GM12892 (cell line): ENCODE measurements around the gene SEC14L3.

Experiments used
- DNase-seq: peaks from one replicate; pipeline ENCODE4 v3.0.0; 2011; ENCODE audit not compliant: insufficient read length
- FAIRE-seq: peaks from 2 replicates; lab custom pipeline; 2011; peaks lifted over from hg19 to GRCh38; lab: Jason Lieb, UNC
- POLR2A ChIP-seq: IDR thresholded peaks from 2 replicates; pipeline ENCODE4 v1.6.1; 2011; ENCODE audit warnings: low read depth, low read length, control low read depth
- POLR2AphosphoS5 ChIP-seq: IDR thresholded peaks from 2 replicates; pipeline ENCODE4 v1.6.1; 2011; ENCODE audit warnings: low read depth, low read length, control low read depth
- TAF1 ChIP-seq: IDR thresholded peaks from 2 replicates; pipeline ENCODE4 v1.6.1; 2011; ENCODE audit warnings: low read depth, mild to moderate bottlenecking, control low read depth, low read length, borderline replicate concordance

SEC14L3 gene

GRCh38 chr22:30502153-30502552, 30.3 kb upstream of the SEC14L3 start:
- FAIRE-seq, result no peak
- TF ChIP-seq POLR2AphosphoS5 (no peak), POLR2A (no peak), TAF1 (no peak)
- DNase-seq, result no peak

DNA sequence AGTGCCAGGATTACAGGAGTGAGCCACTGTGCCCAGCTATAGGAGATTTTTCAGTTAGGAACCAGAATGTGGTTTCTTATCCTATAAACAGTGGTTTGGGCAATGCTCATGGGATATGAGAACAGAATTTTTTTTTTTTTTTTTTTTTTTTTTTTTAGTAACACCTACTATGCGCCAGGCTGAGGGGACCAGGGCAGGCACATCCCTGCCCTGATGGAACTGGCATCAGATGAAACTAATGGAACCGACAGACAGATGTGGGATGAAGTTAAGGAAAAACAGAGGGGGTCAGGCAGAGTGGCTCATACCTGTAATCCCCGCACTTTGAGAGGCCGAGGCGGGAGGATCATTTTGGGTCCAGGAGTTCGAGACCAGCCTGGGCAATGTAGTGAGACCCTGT, 28.8 kb upstream of the SEC14L3 start:
- DNase-seq (no peak), FAIRE-seq (no peak)
- TF ChIP-seq TAF1, result no peak
- TF ChIP-seq POLR2A, result no peak
- TF ChIP-seq POLR2AphosphoS5, result no peak

DNA sequence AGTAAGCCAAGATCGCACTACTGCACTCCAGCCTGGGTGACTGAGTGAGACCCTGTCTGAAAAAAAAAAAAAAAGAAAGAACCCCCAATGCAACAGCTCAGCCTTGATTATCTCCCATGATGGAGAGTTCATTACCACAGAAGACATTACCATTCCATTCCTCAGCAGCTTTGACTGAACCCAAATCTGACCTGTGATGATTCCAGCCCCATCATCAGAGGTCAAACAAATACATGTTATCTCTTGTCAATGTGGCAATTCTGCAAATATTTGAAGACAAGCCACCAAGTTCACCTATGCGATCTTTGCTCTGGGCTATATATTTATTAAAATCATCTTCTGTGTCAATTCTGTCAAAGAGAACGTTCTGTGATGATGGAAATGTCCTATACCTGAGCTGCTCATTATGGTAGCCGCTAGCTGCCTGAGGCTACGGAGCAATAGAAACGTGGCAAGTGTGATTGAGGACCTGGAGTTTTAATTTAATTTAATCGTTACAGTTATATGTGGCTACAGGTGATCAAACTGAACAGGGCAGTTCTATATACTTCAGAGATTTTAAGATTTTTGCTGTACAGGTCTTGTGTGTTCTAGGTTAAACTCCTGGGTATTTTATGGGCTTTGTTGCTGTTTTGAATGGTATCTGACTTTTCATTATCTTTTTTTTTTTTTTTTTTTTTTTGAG, 25.8 kb upstream of the SEC14L3 start:
- DNase-seq, result no peak
- no peak for FAIRE-seq
- TF ChIP-seq POLR2A (no peak), POLR2AphosphoS5 (no peak), TAF1 (no peak)

DNA sequence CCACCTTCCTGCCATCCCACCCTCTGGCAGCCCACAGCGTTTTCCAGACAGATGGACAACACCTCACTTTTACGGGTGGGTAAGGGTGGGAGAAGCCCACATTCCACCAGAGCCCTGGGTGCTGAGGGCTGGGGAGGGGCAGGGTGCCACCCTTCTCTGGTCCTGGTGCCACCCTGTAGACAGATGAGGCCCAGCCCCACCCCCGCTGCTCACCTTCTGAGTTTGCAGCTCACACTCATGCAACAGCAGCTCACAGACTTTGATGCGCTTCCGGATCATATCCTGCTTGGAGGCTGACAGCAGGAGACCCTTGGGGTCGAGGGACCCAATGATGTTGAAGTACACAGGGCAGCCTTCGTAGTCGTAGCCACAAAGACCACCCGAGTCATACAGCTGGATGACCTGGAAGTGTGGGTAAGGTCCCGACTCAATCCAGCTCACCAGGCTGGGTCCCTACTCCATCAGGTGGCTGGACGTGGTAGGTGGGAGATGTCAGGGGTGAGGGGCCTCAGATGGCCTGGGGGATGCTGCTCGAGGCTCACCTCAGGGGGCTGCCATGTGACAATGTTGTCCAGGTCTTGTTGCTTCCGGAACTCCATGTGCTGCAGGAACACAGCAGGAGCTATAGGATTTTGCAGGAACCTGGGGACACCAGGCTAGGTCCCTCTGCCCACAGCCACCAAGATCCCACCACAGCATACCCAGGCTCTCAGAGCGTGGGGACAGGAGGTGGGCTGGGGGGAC, 23.4 kb upstream of the SEC14L3 start:
- no peak for FAIRE-seq
- no peak for DNase-seq

DNA sequence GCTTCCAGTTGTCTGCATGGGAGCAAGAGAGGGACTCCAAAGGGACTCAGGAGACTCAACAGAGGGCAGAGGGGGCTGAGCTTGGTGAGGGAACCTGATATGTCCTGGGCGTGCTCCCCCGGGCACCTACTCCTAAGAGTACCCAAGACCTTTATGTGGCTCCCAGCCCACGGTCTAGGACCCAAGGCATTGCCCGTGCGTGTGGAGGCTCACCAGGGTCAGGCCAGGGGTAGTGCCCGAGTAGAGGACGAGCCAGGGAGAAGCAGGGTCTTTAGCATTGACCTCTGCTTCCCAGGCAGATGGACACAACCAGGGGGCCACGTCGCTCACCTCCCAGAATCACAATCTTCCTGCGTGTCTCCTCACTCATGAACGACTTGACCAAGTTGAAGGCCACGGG, 20.3 kb upstream of the SEC14L3 start:
- FAIRE-seq (no peak), DNase-seq (no peak)
- no peak for TF ChIP-seq POLR2A
- no peak for TF ChIP-seq POLR2AphosphoS5
- no peak for TF ChIP-seq TAF1

More for the DNA sequence above, 23.4 kb upstream of the SEC14L3 start:
- no peak for TF ChIP-seq POLR2A
- TF ChIP-seq TAF1, result no peak
- TF ChIP-seq POLR2AphosphoS5, result no peak

GRCh38 chr22:30491381-30491780, 19.6 kb upstream of the SEC14L3 start:
- no peak for TF ChIP-seq POLR2AphosphoS5
- FAIRE-seq, result no peak
- no peak for DNase-seq

DNA sequence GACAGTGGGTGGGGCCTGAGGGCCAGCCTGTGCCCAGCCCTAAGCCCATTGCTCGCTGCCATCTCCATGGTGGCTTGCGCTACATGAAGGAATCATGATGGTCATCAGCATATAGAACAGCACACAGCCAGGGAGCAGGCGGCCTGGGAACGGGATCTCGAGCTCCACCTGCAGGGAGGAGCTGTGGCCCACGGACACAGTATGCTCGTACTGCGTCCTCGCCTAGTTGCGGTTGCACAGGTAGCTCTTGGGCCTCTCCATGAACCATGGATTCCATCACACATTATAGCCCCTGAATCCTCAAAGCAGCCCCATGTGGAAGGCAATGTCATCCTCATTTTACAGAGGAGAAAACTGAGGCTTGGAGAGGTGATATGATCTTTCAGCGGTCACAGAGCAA, 18.6 kb upstream of the SEC14L3 start:
- DNase-seq (no peak), FAIRE-seq (no peak)
- no peak for TF ChIP-seq POLR2AphosphoS5
- TF ChIP-seq POLR2A, result no peak
- no peak for TF ChIP-seq TAF1

GRCh38 chr22:30488121-30488520, 16.3 kb upstream of the SEC14L3 start:
- FAIRE-seq (no peak), DNase-seq (no peak)

GRCh38 chr22:30486661-30487115, 14.9 kb upstream of the SEC14L3 start:
- FAIRE-seq (no peak), DNase-seq (no peak)
- TF ChIP-seq POLR2AphosphoS5 (no peak), TAF1 (no peak), POLR2A (no peak)

More at GRCh38 chr22:30488121-30488520, 16.3 kb upstream of the SEC14L3 start:
- TF ChIP-seq POLR2AphosphoS5 (no peak), TAF1 (no peak), POLR2A (no peak)

GRCh38 chr22:30486118-30486517, 14.3 kb upstream of the SEC14L3 start:
- DNase-seq (no peak), FAIRE-seq (no peak)
- TF ChIP-seq TAF1, result no peak
- TF ChIP-seq POLR2A, result no peak
- no peak for TF ChIP-seq POLR2AphosphoS5

DNA sequence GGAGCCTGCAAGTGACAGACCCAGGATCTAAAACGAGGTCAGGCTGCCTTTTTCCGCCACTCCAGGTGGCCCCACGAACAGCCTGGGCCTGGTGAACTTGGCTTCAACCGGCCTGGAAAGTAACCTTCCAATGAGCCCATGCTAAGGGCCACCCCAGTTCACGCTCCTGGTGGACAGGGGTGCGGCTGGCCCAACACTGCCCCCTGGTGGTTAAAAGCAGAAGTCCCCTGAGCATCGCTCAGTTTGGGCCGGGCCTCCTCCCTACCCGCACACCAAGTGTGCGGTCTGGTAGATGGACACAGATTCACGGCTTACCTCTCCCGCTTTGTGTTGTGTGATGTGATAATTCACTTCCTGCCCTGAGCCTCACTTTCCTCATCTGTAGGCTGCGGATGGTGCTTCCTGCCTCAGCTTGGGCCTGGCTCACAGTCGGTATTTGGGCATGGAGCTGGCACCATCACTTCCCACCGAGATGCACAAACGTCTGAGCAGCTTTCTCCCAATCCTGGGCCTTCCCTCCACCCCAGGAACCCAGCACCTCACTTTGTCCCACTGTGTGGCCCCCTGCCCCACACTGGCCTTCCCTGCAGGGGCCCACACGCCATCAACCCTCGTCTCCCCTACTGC, 13.7 kb upstream of the SEC14L3 start:
- FAIRE-seq (peak; percentile 94), DNase-seq (peak; percentile 92)
- no peak for TF ChIP-seq TAF1
- no peak for TF ChIP-seq POLR2AphosphoS5
- TF ChIP-seq POLR2A, result no peak
